Activated CD4-positive, alpha-beta T cell treated with anti-CD3 and anti-CD28 coated beads, Interleukin-2, amount 10 ng/mL, durations not matched to agents 24 days and 14 days (primary cell): ENCODE results near the gene SERTAD3. TPM values are rescaled to one million over a fixed set of nuclear protein-coding genes. Genes with fewer than 3 reads are reported as not detected.

Experiments used
- DNase-seq: peaks from one replicate; pipeline ENCODE4 v3.0.0; 2022
- H3K27ac Mint-ChIP-seq: one replicate; pipeline ENCODE4 v1.8.0; 2022; ENCODE audit warnings: mild to moderate bottlenecking, mixed read lengths
- H3K27me3 Mint-ChIP-seq: one replicate; pipeline ENCODE4 v1.8.0; 2022; ENCODE audit warnings: mixed read lengths
- H3K36me3 Mint-ChIP-seq: one replicate; pipeline ENCODE4 v1.8.0; 2022; ENCODE audit warnings: low read depth, mild to moderate bottlenecking, mixed read lengths
- H3K4me1 Mint-ChIP-seq: one replicate; pipeline ENCODE4 v1.8.0; 2021; ENCODE audit warnings: mixed read lengths
- H3K4me3 Mint-ChIP-seq: one replicate; pipeline ENCODE4 v1.8.0; 2022; ENCODE audit warnings: mild to moderate bottlenecking, moderate library complexity, mixed read lengths
- H3K9me3 Mint-ChIP-seq: one replicate; pipeline ENCODE4 v1.8.0; 2021; ENCODE audit warnings: mixed read lengths
- intact Hi-C: fragments of 100-400 bp; cut with micrococcal nuclease; formaldehyde crosslinking; loops from one replicate; pipeline ENCODE4 v1.15.1; 2023
- total RNA-seq: library from RNA; stranded (reverse); gene quantifications from 2 replicates; pipeline ENCODE4 v1.2.3, GENCODE V29; 2022

SERTAD3 gene
- total RNA-seq, 1 donor from 2014 or later: 12.5 TPM

- intact Hi-C loops: no loop called here
- peaks cover 16% of the 10 kb centered on the region for H3K4me1 Mint-ChIP-seq
Measured at GRCh38 chr19:40400559-40400958, 43.6 kb downstream of the SERTAD3 start.

GRCh38 chr19:40398417-40399131 is 45.6 kb downstream of the SERTAD3 start:
- H3K36me3 Mint-ChIP-seq: no peaks in the 10 kb centered on the region
- peaks cover 3% of the 10 kb centered on the region for H3K27me3 Mint-ChIP-seq
- no peak overlapping the region for H3K27ac Mint-ChIP-seq

More at GRCh38 chr19:40400559-40400958, 43.6 kb downstream of the SERTAD3 start:
- Mint-ChIP-seq H3K4me3 (no peak overlapping the region), H3K27me3 (peaks cover 3% of the 10 kb centered on the region), H3K36me3 (no peaks in the 10 kb centered on the region), H3K9me3 (no peaks in the 10 kb centered on the region), H3K27ac (no peak overlapping the region)
- no peak for DNase-seq

GRCh38 chr19:40397568-40397906 is 46.6 kb downstream of the SERTAD3 start:
- Mint-ChIP-seq H3K36me3 (no peaks in the 10 kb centered on the region), H3K4me3 (no peak overlapping the region), H3K27me3 (peaks cover 3% of the 10 kb centered on the region), H3K4me1 (peaks cover 6% of the 10 kb centered on the region), H3K9me3 (no peaks in the 10 kb centered on the region), H3K27ac (no peak overlapping the region)
- DNase-seq: no peak
- intact Hi-C loops: no loop called here

More at GRCh38 chr19:40398417-40399131, 45.6 kb downstream of the SERTAD3 start:
- intact Hi-C loops: no loop called here
- Mint-ChIP-seq H3K4me3 (peak overlapping the region; percentile 26), H3K4me1 (peaks cover 11% of the 10 kb centered on the region), H3K9me3 (no peaks in the 10 kb centered on the region)
- peak; percentile 86 for DNase-seq

GRCh38 chr19:40396886-40397567 is 47.1 kb downstream of the SERTAD3 start:
- no peak overlapping the region for H3K4me3 Mint-ChIP-seq
- intact Hi-C loops: no loop called here
- H3K27me3 Mint-ChIP-seq: peaks cover 3% of the 10 kb centered on the region
- no peaks in the 10 kb centered on the region for H3K36me3 Mint-ChIP-seq
- H3K4me1 Mint-ChIP-seq: peaks cover 6% of the 10 kb centered on the region
- no peak overlapping the region for H3K27ac Mint-ChIP-seq
- no peak for DNase-seq
- no peaks in the 10 kb centered on the region for H3K9me3 Mint-ChIP-seq

- H3K4me3 Mint-ChIP-seq: no peak overlapping the region
- H3K36me3 Mint-ChIP-seq: no peaks in the 10 kb centered on the region
- H3K4me1 Mint-ChIP-seq: peaks cover 6% of the 10 kb centered on the region
- intact Hi-C loops: no loop called here
- no peak for DNase-seq
- no peak overlapping the region for H3K27ac Mint-ChIP-seq
- no peaks in the 10 kb centered on the region for H3K9me3 Mint-ChIP-seq
- peaks cover 3% of the 10 kb centered on the region for H3K27me3 Mint-ChIP-seq
Measured at GRCh38 chr19:40395956-40396355, 48.2 kb downstream of the SERTAD3 start.

GRCh38 chr19:40394816-40395210 is 49.3 kb downstream of the SERTAD3 start:
- H3K27me3 Mint-ChIP-seq: no peaks in the 10 kb centered on the region
- no peak overlapping the region for H3K4me3 Mint-ChIP-seq
- intact Hi-C loops: no loop called here
- no peak for DNase-seq
- no peaks in the 10 kb centered on the region for H3K9me3 Mint-ChIP-seq
- H3K36me3 Mint-ChIP-seq: no peaks in the 10 kb centered on the region
- peaks cover 6% of the 10 kb centered on the region for H3K4me1 Mint-ChIP-seq
- no peak overlapping the region for H3K27ac Mint-ChIP-seq

GRCh38 chr19:40393894-40394815 is 50.0 kb downstream of the SERTAD3 start:
- Mint-ChIP-seq H3K9me3 (no peaks in the 10 kb centered on the region), H3K27ac (no peak overlapping the region), H3K4me1 (peaks cover 5% of the 10 kb centered on the region), H3K27me3 (no peaks in the 10 kb centered on the region), H3K4me3 (no peak overlapping the region), H3K36me3 (no peaks in the 10 kb centered on the region)
- intact Hi-C loops: no loop called here
- DNase-seq: no peak

GRCh38 chr19:40392894-40393517 is 51.1 kb downstream of the SERTAD3 start:
- H3K4me1 Mint-ChIP-seq: no peaks in the 10 kb centered on the region
- no peak overlapping the region for H3K4me3 Mint-ChIP-seq
- H3K9me3 Mint-ChIP-seq: no peaks in the 10 kb centered on the region
- no peaks in the 10 kb centered on the region for H3K27me3 Mint-ChIP-seq
- no peak overlapping the region for H3K27ac Mint-ChIP-seq
- no peak for DNase-seq
- intact Hi-C loops: no loop called here
- H3K36me3 Mint-ChIP-seq: no peaks in the 10 kb centered on the region

- H3K36me3 Mint-ChIP-seq: no peaks in the 10 kb centered on the region
- H3K4me3 Mint-ChIP-seq: no peak overlapping the region
- no peak overlapping the region for H3K27ac Mint-ChIP-seq
- H3K4me1 Mint-ChIP-seq: no peaks in the 10 kb centered on the region
- DNase-seq: no peak
- intact Hi-C loops: no loop called here
- no peaks in the 10 kb centered on the region for H3K9me3 Mint-ChIP-seq
- H3K27me3 Mint-ChIP-seq: no peaks in the 10 kb centered on the region
Measured at GRCh38 chr19:40392123-40392522, 52.0 kb downstream of the SERTAD3 start.

Other genes starting within 250 kb of the SERTAD3 start
- gene TTC9B, start 226.0 kb downstream of the SERTAD3 start, total RNA-seq: not detected in 2 replicates
- 0.19 and 0.28 TPM in 2 replicates for gene CCNP, start 217.6 kb downstream of the SERTAD3 start, total RNA-seq
- gene AKT2, start 159.0 kb downstream of the SERTAD3 start, total RNA-seq: 160 and 163 TPM in 2 replicates
- 24.4 and 28.9 TPM in 2 replicates for gene C19orf47, start 95.9 kb downstream of the SERTAD3 start, total RNA-seq
- gene PLD3, start 95.6 kb downstream of the SERTAD3 start, total RNA-seq: 49.4 and 52.2 TPM in 2 replicates
- gene HIPK4, start 54.2 kb downstream of the SERTAD3 start, total RNA-seq: not detected in 2 replicates
- gene PRX, start 31.0 kb downstream of the SERTAD3 start, total RNA-seq: 0.84 and 0.90 TPM in 2 replicates
- gene SERTAD1, start 18.3 kb downstream of the SERTAD3 start, total RNA-seq: 19.3 and 20.8 TPM in 2 replicates
- 7.5 and 10.6 TPM in 2 replicates for gene BLVRB, start 21.4 kb upstream of the SERTAD3 start, total RNA-seq
- gene SPTBN4, start 22.7 kb upstream of the SERTAD3 start, total RNA-seq: 0.36 and 0.51 TPM in 2 replicates
- gene SHKBP1, start 132.5 kb upstream of the SERTAD3 start, total RNA-seq: 111 and 113 TPM in 2 replicates
- gene LTBP4, start 157.0 kb upstream of the SERTAD3 start, total RNA-seq: 123 and 126 TPM in 2 replicates
- 18.9 and 24.2 TPM in 2 replicates for gene NUMBL, start 246.3 kb upstream of the SERTAD3 start, total RNA-seq